ENCODE results near the gene KRT36. TPM values are rescaled to one million over a fixed set of nuclear protein-coding genes. Genes with fewer than 3 reads are reported as not detected.
A peak's percentile ranks its signal among the peaks of the same experiment; 100 is the strongest.

The KRT36 gene
- total and polyA plus RNA-seq, 9 donors, result 0.50 TPM; not detected in 8

- Histone ChIP-seq H3K4me3 (no peak overlapping the region), H3K27me3 (no peaks in the 10 kb centered on the region), H3K27ac (no peak overlapping the region), H3K36me3 (no peaks in the 10 kb centered on the region), H3K4me1 (ENCODE audit: insufficient read depth) (peaks cover 2% of the 10 kb centered on the region), H3K9me3 (no peaks in the 10 kb centered on the region)
- DNase-seq, result no peak
- TF ChIP-seq CTCF (IDR thresholded peaks at IDR 0.05) (no peak), POLR2A (IDR thresholded peaks at IDR 0.05) (no peak), EP300 (IDR thresholded peaks at IDR 0.05) (no peak)
- intact Hi-C loops (cut with DNase I), result no loop called here
Measured at GRCh38 chr17:41468346-41468745, 21.4 kb downstream of the KRT36 start.

GRCh38 chr17:41467561-41467960 is 22.1 kb downstream of the KRT36 start:
- Histone ChIP-seq H3K9me3 (no peaks in the 10 kb centered on the region), H3K4me1 (ENCODE audit: insufficient read depth) (peaks cover 2% of the 10 kb centered on the region), H3K27ac (no peak overlapping the region), H3K36me3 (no peaks in the 10 kb centered on the region), H3K27me3 (no peaks in the 10 kb centered on the region), H3K4me3 (no peak overlapping the region)
- TF ChIP-seq EP300 (IDR thresholded peaks at IDR 0.05) (no peak), CTCF (IDR thresholded peaks at IDR 0.05) (no peak), POLR2A (IDR thresholded peaks at IDR 0.05) (no peak)
- intact Hi-C loops (cut with DNase I), result no loop called here
- no peak for DNase-seq
- WGBS, 3 donors, result 49 to 61% (median 55%) methylated on average over 4 of the region's 4 CpGs

DNA sequence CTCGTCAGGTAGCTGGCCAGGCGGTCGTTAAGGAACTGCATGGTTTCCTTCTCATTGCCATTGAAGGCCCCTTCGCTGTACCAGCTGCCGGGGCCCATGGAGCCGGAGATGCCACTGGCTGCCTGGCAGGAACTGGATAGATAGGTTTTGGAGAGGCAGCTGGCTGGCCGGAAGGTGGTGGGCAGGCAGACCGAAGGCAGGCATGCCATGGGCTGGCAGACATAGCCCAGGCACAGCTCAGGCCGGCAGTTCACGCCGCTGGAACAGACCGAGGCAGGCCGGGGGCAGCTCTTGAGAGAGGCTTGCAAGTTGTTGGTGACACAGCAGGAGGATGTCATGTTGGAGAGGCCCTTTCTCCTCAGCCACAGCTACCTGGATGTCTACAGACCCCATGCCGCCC is 22.7 kb downstream of the KRT36 start, which contains the start of gene KRT32:
TSS of gene KRT32 (minus strand) at position 399 of the 400 bp plus-strand sequence. CDS start at position 338, 61 bp downstream.
- H3K4me1 ChIP-seq (ENCODE audit: insufficient read depth), result peaks cover 2% of the 10 kb centered on the region
- H3K36me3 ChIP-seq, result no peaks in the 10 kb centered on the region
- no peaks in the 10 kb centered on the region for H3K27me3 ChIP-seq
- no peak for DNase-seq
- H3K4me3 ChIP-seq, result no peak within 1 kb of the TSS
- H3K9me3 ChIP-seq, result no peaks in the 10 kb centered on the region
- no peak for TF ChIP-seq POLR2A (IDR thresholded peaks at IDR 0.05)
- TF ChIP-seq CTCF (IDR thresholded peaks at IDR 0.05), result no peak
- TF ChIP-seq EP300 (IDR thresholded peaks at IDR 0.05), result no peak
- intact Hi-C loops (cut with DNase I), result no loop called here
- 93 to 96% (median 94%) methylated on average over 14 of the region's 14 CpGs for WGBS, 3 donors
- no peak within 1 kb of the TSS for H3K27ac ChIP-seq

DNA sequence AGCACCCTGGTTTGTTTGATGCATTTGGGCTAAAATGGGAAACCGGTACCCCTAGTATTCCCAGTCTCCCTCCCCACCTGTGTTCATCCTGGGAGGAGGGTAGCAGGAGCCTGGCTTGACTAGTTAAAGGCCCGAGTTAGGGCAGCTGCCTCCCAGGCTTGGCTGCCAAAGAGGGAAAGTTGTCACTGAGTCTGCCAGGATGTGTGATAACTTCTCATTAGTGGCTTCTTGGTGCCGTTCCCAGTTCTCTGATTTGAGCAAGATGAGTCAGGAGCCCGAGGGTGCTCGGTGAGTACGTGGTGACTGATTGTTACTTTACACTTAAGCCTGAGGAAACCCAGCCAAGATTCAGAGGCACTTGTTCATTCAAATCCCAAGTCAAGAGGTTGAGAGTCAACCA is 25.0 kb downstream of the KRT36 start:
- Histone ChIP-seq H3K27me3 (no peaks in the 10 kb centered on the region), H3K27ac (no peak overlapping the region), H3K4me3 (no peak overlapping the region), H3K36me3 (no peaks in the 10 kb centered on the region), H3K4me1 (ENCODE audit: insufficient read depth) (peaks cover 2% of the 10 kb centered on the region), H3K9me3 (no peaks in the 10 kb centered on the region)
- DNase-seq, result peak; percentile 36 to 71 (median 61)
- intact Hi-C loops (cut with DNase I), result no loop called here
- TF ChIP-seq POLR2A (IDR thresholded peaks at IDR 0.05) (no peak), CTCF (IDR thresholded peaks at IDR 0.05) (no peak), EP300 (IDR thresholded peaks at IDR 0.05) (no peak)
- 13 to 15% (median 13%) methylated on average over 6 of the region's 6 CpGs for WGBS, 3 donors
